HL-60 (cell line): ENCODE results near the gene OSBPL2.

Experiments
- DNase-seq, 2 experiments: peaks; one replicate each; pipeline ENCODE4 v3.0.0-alpha.2; 2010 to 2020; ENCODE audit warnings: low read depth in 1 of 2, low spot score in 1 of 2
- H3K27ac ChIP-seq: fragments of 250-450 bp; sonication (Bioruptor Pico); replicated peaks from 2 replicates; pipeline ENCODE4 v1.5.1; 2020; ENCODE audit warnings: mild to moderate bottlenecking, moderate library complexity
- H3K27me3 ChIP-seq: fragments of 250-450 bp; sonication (Bioruptor Pico); 2 replicates; pipeline ENCODE4 v1.5.1; 2021; ENCODE audit warnings: mild to moderate bottlenecking, moderate library complexity; ENCODE audit not compliant: insufficient read depth, poor library complexity, severe bottlenecking
- H3K4me3 ChIP-seq: replicated peaks from 2 replicates; pipeline ENCODE4 v1.5.1; 2011; ENCODE audit warnings: mild to moderate bottlenecking, control low read depth, low read length; ENCODE audit not compliant: insufficient read depth
- GABPA ChIP-seq: IDR thresholded peaks from 2 replicates; pipeline ENCODE4 v1.6.1; 2012; ENCODE audit warnings: low read depth
- POLR2AphosphoS5 ChIP-seq: IDR thresholded peaks from 2 replicates; pipeline ENCODE4 v1.6.1; 2012; ENCODE audit warnings: low read depth
- SPI1 ChIP-seq: IDR thresholded peaks from 2 replicates; pipeline ENCODE4 v1.6.1; 2012; ENCODE audit warnings: low read depth, mild to moderate bottlenecking, borderline replicate concordance
- TF ChIP-seq, protein P1 (sequence below): IDR thresholded peaks from one replicate; pipeline ENCODE4 v1.5.1; 2011; ENCODE audit warnings: low read length, control low read depth, inconsistent platforms; ENCODE audit not compliant: insufficient read depth
- TF ChIP-seq, protein P2 (sequence below): IDR thresholded peaks from 2 replicates; pipeline ENCODE4 v1.6.1; 2012; ENCODE audit warnings: low read depth; ENCODE audit not compliant: insufficient replicate concordance

OSBPL2 gene

DNA sequence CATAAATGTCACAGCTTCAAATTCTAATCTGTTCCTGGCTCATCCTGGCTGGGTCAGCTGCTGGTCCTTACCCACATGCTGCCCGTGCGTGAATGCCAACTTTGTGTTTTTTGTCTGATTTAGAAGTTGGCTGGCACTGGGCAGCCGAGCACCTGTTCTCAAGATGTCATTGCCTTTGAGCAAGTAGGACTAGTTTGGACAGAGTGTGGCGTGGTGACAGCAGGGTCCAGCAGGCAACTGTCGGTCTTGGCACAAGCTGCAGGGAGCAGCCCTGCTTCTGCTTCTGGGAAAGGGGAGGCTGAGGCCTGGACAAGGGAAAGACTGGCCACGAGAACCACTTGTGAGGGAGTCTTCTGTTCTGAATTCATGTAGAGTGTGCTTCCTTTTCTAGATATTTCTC, 38.1 kb downstream of the OSBPL2 start:
- no peak overlapping the region for H3K27ac ChIP-seq
- H3K27me3 ChIP-seq, result no peaks in the 10 kb centered on the region
- H3K4me3 ChIP-seq, result no peak overlapping the region
- DNase-seq, result no peak
- no peak for TF ChIP-seq POLR2AphosphoS5
- TF ChIP-seq, protein P1, sequence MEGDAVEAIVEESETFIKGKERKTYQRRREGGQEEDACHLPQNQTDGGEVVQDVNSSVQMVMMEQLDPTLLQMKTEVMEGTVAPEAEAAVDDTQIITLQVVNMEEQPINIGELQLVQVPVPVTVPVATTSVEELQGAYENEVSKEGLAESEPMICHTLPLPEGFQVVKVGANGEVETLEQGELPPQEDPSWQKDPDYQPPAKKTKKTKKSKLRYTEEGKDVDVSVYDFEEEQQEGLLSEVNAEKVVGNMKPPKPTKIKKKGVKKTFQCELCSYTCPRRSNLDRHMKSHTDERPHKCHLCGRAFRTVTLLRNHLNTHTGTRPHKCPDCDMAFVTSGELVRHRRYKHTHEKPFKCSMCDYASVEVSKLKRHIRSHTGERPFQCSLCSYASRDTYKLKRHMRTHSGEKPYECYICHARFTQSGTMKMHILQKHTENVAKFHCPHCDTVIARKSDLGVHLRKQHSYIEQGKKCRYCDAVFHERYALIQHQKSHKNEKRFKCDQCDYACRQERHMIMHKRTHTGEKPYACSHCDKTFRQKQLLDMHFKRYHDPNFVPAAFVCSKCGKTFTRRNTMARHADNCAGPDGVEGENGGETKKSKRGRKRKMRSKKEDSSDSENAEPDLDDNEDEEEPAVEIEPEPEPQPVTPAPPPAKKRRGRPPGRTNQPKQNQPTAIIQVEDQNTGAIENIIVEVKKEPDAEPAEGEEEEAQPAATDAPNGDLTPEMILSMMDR, result no peak
- TF ChIP-seq GABPA, result no peak
- TF ChIP-seq, protein P2, sequence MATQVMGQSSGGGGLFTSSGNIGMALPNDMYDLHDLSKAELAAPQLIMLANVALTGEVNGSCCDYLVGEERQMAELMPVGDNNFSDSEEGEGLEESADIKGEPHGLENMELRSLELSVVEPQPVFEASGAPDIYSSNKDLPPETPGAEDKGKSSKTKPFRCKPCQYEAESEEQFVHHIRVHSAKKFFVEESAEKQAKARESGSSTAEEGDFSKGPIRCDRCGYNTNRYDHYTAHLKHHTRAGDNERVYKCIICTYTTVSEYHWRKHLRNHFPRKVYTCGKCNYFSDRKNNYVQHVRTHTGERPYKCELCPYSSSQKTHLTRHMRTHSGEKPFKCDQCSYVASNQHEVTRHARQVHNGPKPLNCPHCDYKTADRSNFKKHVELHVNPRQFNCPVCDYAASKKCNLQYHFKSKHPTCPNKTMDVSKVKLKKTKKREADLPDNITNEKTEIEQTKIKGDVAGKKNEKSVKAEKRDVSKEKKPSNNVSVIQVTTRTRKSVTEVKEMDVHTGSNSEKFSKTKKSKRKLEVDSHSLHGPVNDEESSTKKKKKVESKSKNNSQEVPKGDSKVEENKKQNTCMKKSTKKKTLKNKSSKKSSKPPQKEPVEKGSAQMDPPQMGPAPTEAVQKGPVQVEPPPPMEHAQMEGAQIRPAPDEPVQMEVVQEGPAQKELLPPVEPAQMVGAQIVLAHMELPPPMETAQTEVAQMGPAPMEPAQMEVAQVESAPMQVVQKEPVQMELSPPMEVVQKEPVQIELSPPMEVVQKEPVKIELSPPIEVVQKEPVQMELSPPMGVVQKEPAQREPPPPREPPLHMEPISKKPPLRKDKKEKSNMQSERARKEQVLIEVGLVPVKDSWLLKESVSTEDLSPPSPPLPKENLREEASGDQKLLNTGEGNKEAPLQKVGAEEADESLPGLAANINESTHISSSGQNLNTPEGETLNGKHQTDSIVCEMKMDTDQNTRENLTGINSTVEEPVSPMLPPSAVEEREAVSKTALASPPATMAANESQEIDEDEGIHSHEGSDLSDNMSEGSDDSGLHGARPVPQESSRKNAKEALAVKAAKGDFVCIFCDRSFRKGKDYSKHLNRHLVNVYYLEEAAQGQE, result no peak
- TF ChIP-seq SPI1, result no peak

DNA sequence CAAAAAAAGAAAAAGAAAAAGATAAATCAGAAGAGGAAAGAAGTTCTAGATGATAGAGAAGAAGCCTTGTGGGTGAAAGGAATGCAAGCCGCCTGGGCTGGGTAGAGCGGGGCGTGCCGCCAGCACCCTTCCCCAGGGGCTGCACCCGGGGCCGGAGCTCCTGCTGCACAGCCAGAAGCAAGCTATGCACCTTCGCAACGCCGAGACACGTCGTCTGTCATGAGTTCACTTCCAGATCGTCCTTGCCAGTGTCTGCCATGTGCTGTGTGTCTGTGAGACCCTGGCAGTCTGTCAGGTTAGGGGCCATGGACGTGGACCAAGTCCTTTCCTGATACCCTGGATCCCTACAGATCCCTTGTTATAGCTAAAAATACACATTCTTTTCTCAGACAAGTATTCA, 38.9 kb downstream of the OSBPL2 start:
- no peak for DNase-seq
- Histone ChIP-seq H3K4me3 (no peak overlapping the region), H3K27ac (no peak overlapping the region), H3K27me3 (no peaks in the 10 kb centered on the region)
- TF ChIP-seq, protein P2, result no peak
- TF ChIP-seq, protein P1, result no peak
- TF ChIP-seq POLR2AphosphoS5, result no peak
- no peak for TF ChIP-seq GABPA
- TF ChIP-seq SPI1, result no peak

DNA sequence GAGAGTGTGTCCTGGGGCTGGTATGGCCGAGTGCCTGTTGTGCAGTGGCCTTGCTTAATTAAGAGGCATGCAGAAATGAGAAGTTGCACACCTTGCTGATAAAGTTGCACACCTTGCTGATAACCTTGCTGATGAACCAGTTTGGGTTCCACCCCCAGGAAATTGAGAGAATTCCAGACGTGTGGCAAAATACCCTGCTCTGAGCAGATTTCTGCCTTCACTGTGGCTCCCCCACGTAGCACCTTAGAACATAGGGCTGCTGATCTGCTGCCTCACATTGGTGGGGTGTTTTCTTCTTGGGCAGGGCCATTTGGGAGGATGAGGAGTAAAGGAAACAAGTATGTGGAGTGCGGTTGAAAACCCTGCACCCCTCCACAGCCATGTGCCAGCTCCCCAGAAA, 42.0 kb downstream of the OSBPL2 start:
- DNase-seq, result no peak
- TF ChIP-seq POLR2AphosphoS5 (no peak), GABPA (no peak), SPI1 (no peak)
- TF ChIP-seq, protein P1, result no peak
- TF ChIP-seq, protein P2, result no peak
- Histone ChIP-seq H3K4me3 (no peak overlapping the region), H3K27ac (no peak overlapping the region), H3K27me3 (no peaks in the 10 kb centered on the region)
